DND-41 (cell line): Measurements from ENCODE around the gene SUCO.

Experiments used
- CTCF ChIP-seq: IDR thresholded peaks from 2 replicates; pipeline ENCODE4 v1.5.1; 2012; ENCODE audit warnings: borderline replicate concordance, low read length, moderate library complexity, mild to moderate bottlenecking; ENCODE audit not compliant: poor library complexity, severe bottlenecking; ENCODE audit errors: extremely low read depth
- EZH2 ChIP-seq: IDR thresholded peaks from 3 replicates; pipeline ENCODE4 v1.6.1; 2012; ENCODE audit warnings: borderline replicate concordance, low read depth, mild to moderate bottlenecking, moderate library complexity, low read length, inconsistent platforms; ENCODE audit not compliant: severe bottlenecking

GRCh38 chr1:172537366-172537765 is 4.4 kb downstream of the SUCO start:
- TF ChIP-seq CTCF (no peak), EZH2 (no peak)
